Epidermal melanocyte (primary cell): ENCODE data around the gene ZNF283.
"Not testable (repeated sequence)": the region's sequence is repeated elsewhere in the genome, so short reads cannot be mapped to it uniquely, and the experiment has no call there.

ENCODE experiments used
- DNase-seq: peaks from one replicate; pipeline ENCODE4 v3.0.0; 2011; ENCODE audit warnings: low spot score; ENCODE audit not compliant: insufficient read length

ZNF283 gene

DNA sequence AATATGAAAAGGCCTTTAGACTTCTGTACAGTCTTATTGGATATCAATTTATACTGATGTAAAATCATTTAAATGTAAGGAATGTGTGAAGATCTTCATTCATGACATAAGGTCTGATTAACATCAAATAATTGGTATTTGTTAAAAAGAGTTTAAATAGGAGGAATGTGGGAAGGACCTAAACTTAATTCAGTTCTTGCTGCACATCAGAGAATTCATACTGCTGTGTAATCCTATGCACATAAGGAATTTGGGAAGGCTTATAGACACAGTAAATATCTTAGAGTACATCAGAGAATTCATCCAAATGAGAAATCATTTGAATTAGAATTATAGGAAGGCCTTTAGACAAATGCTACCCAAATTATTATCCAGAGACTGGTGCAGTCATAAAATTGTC, 21.7 kb downstream of the ZNF283 start:
- DNase-seq: no peak

DNA sequence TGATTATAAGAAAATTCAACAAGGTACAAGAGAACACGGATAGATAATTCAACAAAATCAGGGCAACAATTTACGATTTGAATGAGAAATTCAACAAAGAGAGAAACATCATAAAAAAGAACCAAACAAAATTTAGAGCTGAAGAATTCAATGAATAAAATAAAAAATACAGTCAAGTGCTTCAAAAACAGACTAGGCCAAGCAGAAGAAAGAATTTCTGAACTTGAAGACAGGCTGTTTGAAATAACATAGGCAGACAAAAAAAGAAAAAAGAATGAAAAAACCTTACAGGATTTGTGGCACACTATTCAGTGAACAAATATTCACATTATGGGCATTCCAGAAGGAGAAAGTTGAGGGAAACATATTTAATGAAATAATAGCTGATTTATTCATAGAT, 31.1 kb downstream of the ZNF283 start:
- DNase-seq: no peak

DNA sequence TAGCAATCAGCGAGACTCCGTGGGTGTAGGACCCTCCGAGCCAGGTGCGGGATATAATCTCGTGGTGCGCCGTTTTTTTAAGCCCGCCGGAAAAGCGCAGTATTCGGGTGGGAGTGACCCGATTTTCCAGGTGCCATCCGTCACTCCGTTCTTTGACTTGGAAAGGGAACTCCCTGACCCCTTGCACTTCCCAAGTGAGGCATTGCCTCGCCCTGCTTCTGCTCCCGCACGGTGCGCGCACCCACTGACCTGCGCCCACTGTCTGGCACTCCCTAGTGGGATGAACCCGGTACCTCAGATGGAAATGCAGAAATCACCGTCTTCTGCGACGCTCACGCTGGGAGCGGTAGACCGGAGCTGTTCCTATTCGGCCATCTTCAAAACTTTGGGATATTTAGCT, 39.8 kb downstream of the ZNF283 start:
- DNase-seq: not testable (repeated sequence)

DNA sequence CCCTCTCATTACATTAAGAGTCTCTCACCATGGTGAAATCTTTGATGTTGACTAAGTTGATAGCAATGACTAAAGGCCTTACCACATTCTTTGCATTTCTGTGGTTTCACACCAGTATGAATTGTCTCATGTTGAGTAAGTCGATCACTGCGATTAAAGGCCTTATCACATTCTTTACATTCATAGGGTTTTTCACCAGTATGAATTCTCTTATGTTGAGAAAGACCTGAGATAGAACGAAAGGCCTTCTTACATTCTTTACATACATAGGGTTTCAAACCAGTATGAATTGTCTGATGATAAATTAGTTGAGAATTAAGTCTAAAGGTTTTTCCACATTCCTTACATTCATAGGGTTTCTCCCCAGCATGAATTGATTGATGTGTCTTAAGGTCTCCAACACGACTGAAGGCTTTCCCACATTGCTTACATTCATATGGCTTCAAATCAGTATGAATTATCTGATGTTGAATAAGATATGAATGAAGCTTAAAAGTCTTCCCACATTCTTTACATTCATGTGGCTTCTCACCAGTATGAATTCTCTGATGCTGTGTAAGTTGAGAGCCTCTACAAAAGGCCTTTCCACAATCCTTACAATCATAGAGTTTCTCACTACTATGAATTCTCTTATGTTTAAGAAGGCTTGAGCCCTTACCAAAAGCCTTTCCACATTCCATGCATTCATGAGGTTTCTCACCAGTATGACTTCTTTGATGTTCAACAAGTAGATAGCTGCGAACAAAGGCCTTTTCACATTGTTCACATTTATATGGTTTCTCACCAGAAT, 45.6 kb downstream of the ZNF283 start:
- no peak for DNase-seq

DNA sequence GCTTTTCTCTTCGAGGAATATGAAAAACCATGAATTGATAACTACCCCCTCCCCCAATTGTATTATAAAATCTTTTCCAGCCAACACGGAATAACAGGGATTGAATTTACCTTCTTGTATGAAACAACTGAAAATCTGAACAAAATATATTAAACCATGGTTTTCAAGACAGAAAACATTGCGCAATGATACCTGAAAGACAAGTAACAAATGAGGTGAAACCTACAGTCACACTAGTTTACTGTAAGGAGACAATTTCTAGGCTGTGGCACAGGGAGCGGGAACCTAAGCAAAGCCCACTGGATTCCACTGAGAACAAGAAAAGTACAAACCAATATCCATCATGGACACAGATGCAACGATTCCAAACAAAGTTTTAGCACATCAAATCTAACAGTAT, 53.4 kb downstream of the ZNF283 start:
- DNase-seq: no peak

DNA sequence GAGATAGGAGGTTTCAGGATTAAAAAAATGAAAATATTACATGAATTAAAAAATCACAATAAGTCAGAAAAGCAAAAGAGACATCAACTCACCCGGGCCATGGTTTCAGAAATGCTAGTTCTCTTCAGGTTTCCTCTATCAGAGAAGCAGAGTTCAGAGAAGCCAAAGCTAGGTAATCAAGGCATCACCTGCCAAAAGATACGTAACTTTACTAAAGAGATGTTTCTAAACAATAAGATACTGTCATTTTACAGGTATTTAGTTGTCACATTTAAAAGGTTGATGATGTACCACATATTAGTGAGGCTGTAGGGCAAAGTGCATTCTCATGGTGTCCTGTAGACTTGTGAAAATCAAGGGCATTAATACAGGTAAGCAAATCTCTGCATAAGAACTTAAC, 56.7 kb downstream of the ZNF283 start, which contains the start of gene ZNF404:
Gene ZNF404 (minus strand): TSS at position 101 of the 400 bp plus-strand sequence.
- no peak for DNase-seq

DNA sequence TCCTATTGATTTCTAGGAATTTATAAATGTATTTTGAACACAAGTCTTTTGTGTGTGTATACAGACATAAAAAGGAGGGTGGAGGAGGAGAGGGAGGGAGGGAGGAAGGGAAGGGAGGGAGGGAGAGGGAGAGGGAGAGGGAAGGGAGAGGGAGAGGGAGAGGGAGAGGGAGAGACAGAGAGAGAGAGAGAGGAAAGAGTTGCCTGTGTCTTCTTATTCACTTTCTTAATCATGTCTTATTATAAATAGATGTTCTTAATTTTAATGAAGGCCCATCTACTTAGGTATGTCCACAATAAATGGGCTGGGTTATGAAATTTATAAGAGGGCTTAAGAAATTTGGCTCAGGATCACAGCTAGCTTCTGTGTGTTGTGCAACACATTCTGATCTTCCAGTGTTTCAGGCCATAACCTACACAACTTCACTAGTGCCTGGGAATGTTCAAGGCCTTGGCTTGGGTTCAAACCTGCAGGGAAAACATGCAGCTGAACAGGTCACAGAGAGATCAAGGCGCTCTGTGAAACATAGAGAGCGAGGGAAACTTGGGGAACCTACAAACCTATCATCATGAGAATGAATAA, 68.7 kb downstream of the ZNF283 start:
- DNase-seq: no peak
